Activated naive CD4-positive, alpha-beta T cell treated with anti-CD3 and anti-CD28 coated beads, Interleukin-2, amount 50 U/mL, for 24 hours (primary cell): Measurements from ENCODE around the gene RNF123.
"Not testable (repeated sequence)": the region's sequence is repeated elsewhere in the genome, so short reads cannot be mapped to it uniquely, and the experiment has no call there.

ENCODE experiments used
- H3K27ac Mint-ChIP-seq: one replicate; pipeline ENCODE4 v1.8.0; 2021; ENCODE audit warnings: mild to moderate bottlenecking, mixed read lengths
- H3K27me3 Mint-ChIP-seq: one replicate; pipeline ENCODE4 v1.8.0; 2021; ENCODE audit warnings: mixed read lengths
- H3K36me3 Mint-ChIP-seq: one replicate; pipeline ENCODE4 v1.8.0; 2021; ENCODE audit warnings: mixed read lengths
- H3K4me1 Mint-ChIP-seq: one replicate; pipeline ENCODE4 v1.8.0; 2021; ENCODE audit warnings: mixed read lengths
- H3K4me3 Mint-ChIP-seq: one replicate; pipeline ENCODE4 v1.8.0; 2021; ENCODE audit warnings: mild to moderate bottlenecking, mixed read lengths
- H3K9me3 Mint-ChIP-seq: one replicate; pipeline ENCODE4 v1.8.0; 2021; ENCODE audit warnings: mixed read lengths

Gene RNF123

GRCh38 chr3:49685846-49686245, 3.5 kb upstream of the RNF123 start:
- H3K27ac Mint-ChIP-seq, H3K9me3 Mint-ChIP-seq, H3K4me3 Mint-ChIP-seq, H3K36me3 Mint-ChIP-seq, H3K27me3 Mint-ChIP-seq: not testable (repeated sequence)
- peaks cover 28% of the 10 kb centered on the region for H3K4me1 Mint-ChIP-seq

GRCh38 chr3:49686346-49686745, 3.0 kb upstream of the RNF123 start:
- not testable (repeated sequence) for H3K27me3 Mint-ChIP-seq, H3K27ac Mint-ChIP-seq, H3K9me3 Mint-ChIP-seq, H3K36me3 Mint-ChIP-seq
- Mint-ChIP-seq H3K4me3 (peak overlapping the region; percentile 60), H3K4me1 (peaks cover 32% of the 10 kb centered on the region)

- not testable (repeated sequence) for H3K27ac Mint-ChIP-seq, H3K27me3 Mint-ChIP-seq, H3K36me3 Mint-ChIP-seq, H3K9me3 Mint-ChIP-seq
- Mint-ChIP-seq H3K4me3 (peak overlapping the region; percentile 57), H3K4me1 (peaks cover 32% of the 10 kb centered on the region)
Measured at GRCh38 chr3:49686769-49687423, 2.5 kb upstream of the RNF123 start.

GRCh38 chr3:49687424-49687795, 1.9 kb upstream of the RNF123 start:
- Mint-ChIP-seq H3K4me1 (peaks cover 33% of the 10 kb centered on the region), H3K4me3 (peak overlapping the region; percentile 57)
- H3K27ac Mint-ChIP-seq, H3K36me3 Mint-ChIP-seq, H3K9me3 Mint-ChIP-seq, H3K27me3 Mint-ChIP-seq: not testable (repeated sequence)

GRCh38 chr3:49688338-49689045, 865 bp upstream of the RNF123 start:
- H3K4me3 Mint-ChIP-seq: peak overlapping the region; percentile 97
- H3K9me3 Mint-ChIP-seq, H3K36me3 Mint-ChIP-seq, H3K27me3 Mint-ChIP-seq: not testable (repeated sequence)
- peaks cover 37% of the 10 kb centered on the region for H3K4me1 Mint-ChIP-seq
- peak overlapping the region; percentile 94 for H3K27ac Mint-ChIP-seq

GRCh38 chr3:49689908-49690624, 709 bp downstream of the RNF123 start:
- H3K27me3 Mint-ChIP-seq, H3K9me3 Mint-ChIP-seq, H3K36me3 Mint-ChIP-seq: not testable (repeated sequence)
- Mint-ChIP-seq H3K4me1 (peaks cover 46% of the 10 kb centered on the region), H3K4me3 (peak overlapping the region; percentile 97), H3K27ac (peak overlapping the region; percentile 94)

GRCh38 chr3:49690856-49691255, 1.5 kb downstream of the RNF123 start:
- H3K4me3 Mint-ChIP-seq: peak overlapping the region; percentile 97
- H3K9me3 Mint-ChIP-seq, H3K27ac Mint-ChIP-seq, H3K36me3 Mint-ChIP-seq, H3K27me3 Mint-ChIP-seq: not testable (repeated sequence)
- peaks cover 41% of the 10 kb centered on the region for H3K4me1 Mint-ChIP-seq

- not testable (repeated sequence) for H3K9me3 Mint-ChIP-seq, H3K27ac Mint-ChIP-seq, H3K36me3 Mint-ChIP-seq, H3K4me3 Mint-ChIP-seq, H3K27me3 Mint-ChIP-seq
- peaks cover 41% of the 10 kb centered on the region for H3K4me1 Mint-ChIP-seq
Measured at GRCh38 chr3:49691481-49691880, 2.1 kb downstream of the RNF123 start.

- H3K27me3 Mint-ChIP-seq, H3K9me3 Mint-ChIP-seq, H3K27ac Mint-ChIP-seq, H3K36me3 Mint-ChIP-seq, H3K4me3 Mint-ChIP-seq: not testable (repeated sequence)
- H3K4me1 Mint-ChIP-seq: peaks cover 30% of the 10 kb centered on the region
Measured at GRCh38 chr3:49694409-49695070, 5.2 kb downstream of the RNF123 start.

GRCh38 chr3:49695350-49696015, 6.1 kb downstream of the RNF123 start:
- not testable (repeated sequence) for H3K4me3 Mint-ChIP-seq, H3K27me3 Mint-ChIP-seq, H3K9me3 Mint-ChIP-seq, H3K27ac Mint-ChIP-seq, H3K36me3 Mint-ChIP-seq
- H3K4me1 Mint-ChIP-seq: peaks cover 22% of the 10 kb centered on the region

- Mint-ChIP-seq H3K27me3 (no peaks in the 10 kb centered on the region), H3K36me3 (no peaks in the 10 kb centered on the region), H3K27ac (no peak overlapping the region)
Measured at GRCh38 chr3:49699281-49699979, 10.1 kb downstream of the RNF123 start.

GRCh38 chr3:49700014-49700413, 10.7 kb downstream of the RNF123 start:
- Mint-ChIP-seq H3K27ac (no peak overlapping the region), H3K27me3 (no peaks in the 10 kb centered on the region), H3K9me3 (no peaks in the 10 kb centered on the region), H3K36me3 (no peaks in the 10 kb centered on the region), H3K4me3 (no peak overlapping the region), H3K4me1 (no peaks in the 10 kb centered on the region)

More at GRCh38 chr3:49699281-49699979, 10.1 kb downstream of the RNF123 start:
- Mint-ChIP-seq H3K4me1 (no peaks in the 10 kb centered on the region), H3K9me3 (no peaks in the 10 kb centered on the region), H3K4me3 (no peak overlapping the region)

- H3K27ac Mint-ChIP-seq: no peak overlapping the region
- no peaks in the 10 kb centered on the region for H3K9me3 Mint-ChIP-seq
- H3K27me3 Mint-ChIP-seq: no peaks in the 10 kb centered on the region
- H3K4me1 Mint-ChIP-seq: no peaks in the 10 kb centered on the region
- H3K4me3 Mint-ChIP-seq: no peak overlapping the region
- no peaks in the 10 kb centered on the region for H3K36me3 Mint-ChIP-seq
Measured at GRCh38 chr3:49700453-49701128, 11.2 kb downstream of the RNF123 start.

GRCh38 chr3:49701388-49702077, 12.2 kb downstream of the RNF123 start:
- no peak overlapping the region for H3K4me3 Mint-ChIP-seq
- no peak overlapping the region for H3K27ac Mint-ChIP-seq
- no peaks in the 10 kb centered on the region for H3K27me3 Mint-ChIP-seq
- H3K4me1 Mint-ChIP-seq: no peaks in the 10 kb centered on the region
- no peaks in the 10 kb centered on the region for H3K9me3 Mint-ChIP-seq
- no peaks in the 10 kb centered on the region for H3K36me3 Mint-ChIP-seq
